Peyer's patch (tissue), 4 donors: ENCODE data around the gene MAGEA3. TPM values are rescaled to one million over a fixed set of nuclear protein-coding genes. Genes with fewer than 3 reads are reported as not detected.
"Not testable (repeated sequence)": the region's sequence is repeated elsewhere in the genome, so short reads cannot be mapped to it uniquely, and the experiment has no call there.

Experiments used
- DNase-seq, 3 donors: peaks; one replicate each; pipeline ENCODE4 v3.0.0-alpha.2; 2017 to 2019
- H3K27ac ChIP-seq, 4 donors: fragments of 200-600 bp; sonication (generic); one replicate each; pipeline ENCODE4 v1.5.1; 2016 to 2019
- H3K27me3 ChIP-seq, 2 donors: fragments of 200-600 bp; sonication (generic); one replicate each; pipeline ENCODE4 v1.5.1; 2019
- H3K36me3 ChIP-seq, 3 donors: fragments of 200-600 bp; sonication (generic); one replicate each; pipeline ENCODE4 v1.5.1; 2016 to 2019
- H3K4me1 ChIP-seq, 4 donors: fragments of 200-600 bp; sonication (generic); one replicate each; pipeline ENCODE4 v1.5.1; 2016 to 2019
- H3K4me3 ChIP-seq, 4 donors: fragments of 200-600 bp; sonication (generic); 1 replicate in 3 of 4; 2 replicates in 1 of 4; pipeline ENCODE4 v1.5.1; 2016 to 2019; ENCODE audit warnings: mild to moderate bottlenecking in 1 of 4
- H3K9me3 ChIP-seq, 4 donors: fragments of 200-600 bp; sonication (generic); one replicate each; pipeline ENCODE4 v1.5.1; 2016 to 2019; ENCODE audit warnings: mild to moderate bottlenecking in 1 of 4
- POLR2A ChIP-seq, 2 donors: fragments of 450-650 bp; IDR thresholded peaks; one replicate each; pipeline ENCODE4 v1.5.1; 2017; ENCODE audit warnings: antibody characterized with exemption in 2 of 2, mild to moderate bottlenecking in 2 of 2, moderate library complexity in 2 of 2
- total RNA-seq, 4 donors: library from RNA; depleted of rRNA; stranded (reverse); fragments of >200 nt; gene quantifications; one replicate each; pipeline ENCODE4 v1.1.0, GENCODE V29; 2016
- TF ChIP-seq, protein P1 (sequence below), 6 experiments: fragments of 450-650 bp in 4 of 6; fragments of 200-600 bp in 2 of 6; sonication (generic) in 1 of 6; IDR thresholded peaks; one replicate each; pipeline ENCODE4 v1.5.1; 2017 to 2019; ENCODE audit warnings: antibody characterized with exemption in 6 of 6, mild to moderate bottlenecking in 3 of 6, moderate library complexity in 1 of 6

Gene MAGEA3, protein sequence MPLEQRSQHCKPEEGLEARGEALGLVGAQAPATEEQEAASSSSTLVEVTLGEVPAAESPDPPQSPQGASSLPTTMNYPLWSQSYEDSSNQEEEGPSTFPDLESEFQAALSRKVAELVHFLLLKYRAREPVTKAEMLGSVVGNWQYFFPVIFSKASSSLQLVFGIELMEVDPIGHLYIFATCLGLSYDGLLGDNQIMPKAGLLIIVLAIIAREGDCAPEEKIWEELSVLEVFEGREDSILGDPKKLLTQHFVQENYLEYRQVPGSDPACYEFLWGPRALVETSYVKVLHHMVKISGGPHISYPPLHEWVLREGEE
- total RNA-seq: not detected

DNA sequence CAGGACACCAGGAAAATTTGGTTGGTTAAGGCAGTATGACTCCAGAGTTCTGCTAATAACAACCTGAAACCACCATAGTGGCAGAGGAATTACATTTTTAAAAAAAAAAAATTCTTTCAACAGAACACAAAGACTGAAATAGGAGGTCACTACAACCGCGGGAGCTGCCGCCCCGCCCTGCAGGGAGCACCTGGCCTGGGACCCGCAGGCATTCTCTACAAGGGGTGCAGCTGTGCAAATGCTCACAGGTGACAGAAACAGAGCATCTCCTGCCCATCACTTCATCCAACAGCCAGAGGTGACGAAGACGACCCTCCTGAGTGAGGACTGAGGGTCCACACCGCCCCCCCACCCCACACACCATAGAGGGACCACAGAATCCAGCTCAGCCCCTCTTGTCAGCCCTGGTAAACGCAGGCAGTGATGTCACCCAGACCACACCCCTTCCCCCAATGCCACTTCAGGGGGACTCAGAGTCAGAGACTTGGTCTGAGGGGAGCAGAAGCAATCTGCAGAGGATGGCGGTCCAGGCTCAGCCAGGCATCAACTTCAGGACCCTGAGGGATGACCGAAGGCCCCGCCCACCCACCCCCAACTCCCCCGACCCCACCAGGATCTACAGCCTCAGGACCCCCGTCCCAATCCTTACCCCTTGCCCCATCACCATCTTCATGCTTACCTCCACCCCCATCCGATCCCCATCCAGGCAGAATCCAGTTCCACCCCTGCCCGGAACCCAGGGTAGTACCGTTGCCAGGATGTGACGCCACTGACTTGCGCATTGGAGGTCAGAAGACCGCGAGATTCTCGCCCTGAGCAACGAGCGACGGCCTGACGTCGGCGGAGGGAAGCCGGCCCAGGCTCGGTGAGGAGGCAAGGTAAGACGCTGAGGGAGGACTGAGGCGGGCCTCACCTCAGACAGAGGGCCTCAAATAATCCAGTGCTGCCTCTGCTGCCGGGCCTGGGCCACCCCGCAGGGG, at the start of gene MAGEA3:
Gene MAGEA3, plus strand, starts transcription at position 843 of the 980 bp plus-strand sequence. CDS start 2,039 bp downstream, outside the sequence.
- not testable (repeated sequence) for H3K36me3 ChIP-seq, H3K4me3 ChIP-seq, H3K4me1 ChIP-seq, H3K9me3 ChIP-seq, H3K27me3 ChIP-seq, H3K27ac ChIP-seq
- peak in 1 of 3 donors; percentile 11 for DNase-seq

DNA sequence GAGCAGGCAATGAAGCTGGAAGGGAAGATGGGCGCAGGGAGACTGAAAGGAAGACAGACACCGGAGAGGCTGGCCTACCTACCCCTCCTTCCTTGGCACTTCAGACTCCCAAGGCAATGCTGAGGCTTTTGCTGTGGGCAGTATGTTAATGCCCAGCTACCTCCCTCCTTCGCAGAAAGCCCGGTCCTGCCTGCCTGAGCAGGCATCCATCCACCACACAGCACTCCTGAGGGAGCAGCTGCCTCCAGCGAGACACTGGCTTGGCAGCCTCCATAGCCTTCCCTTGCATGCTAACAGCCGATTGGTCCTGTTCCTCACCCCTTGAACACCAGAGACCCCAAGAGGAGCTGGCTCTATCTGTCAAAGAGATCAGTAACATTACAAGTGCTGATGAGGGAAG, 46.5 kb upstream of the MAGEA3 start:
- no peak for TF ChIP-seq POLR2A (IDR thresholded peaks at IDR 0.05)
- TF ChIP-seq, protein P1, sequence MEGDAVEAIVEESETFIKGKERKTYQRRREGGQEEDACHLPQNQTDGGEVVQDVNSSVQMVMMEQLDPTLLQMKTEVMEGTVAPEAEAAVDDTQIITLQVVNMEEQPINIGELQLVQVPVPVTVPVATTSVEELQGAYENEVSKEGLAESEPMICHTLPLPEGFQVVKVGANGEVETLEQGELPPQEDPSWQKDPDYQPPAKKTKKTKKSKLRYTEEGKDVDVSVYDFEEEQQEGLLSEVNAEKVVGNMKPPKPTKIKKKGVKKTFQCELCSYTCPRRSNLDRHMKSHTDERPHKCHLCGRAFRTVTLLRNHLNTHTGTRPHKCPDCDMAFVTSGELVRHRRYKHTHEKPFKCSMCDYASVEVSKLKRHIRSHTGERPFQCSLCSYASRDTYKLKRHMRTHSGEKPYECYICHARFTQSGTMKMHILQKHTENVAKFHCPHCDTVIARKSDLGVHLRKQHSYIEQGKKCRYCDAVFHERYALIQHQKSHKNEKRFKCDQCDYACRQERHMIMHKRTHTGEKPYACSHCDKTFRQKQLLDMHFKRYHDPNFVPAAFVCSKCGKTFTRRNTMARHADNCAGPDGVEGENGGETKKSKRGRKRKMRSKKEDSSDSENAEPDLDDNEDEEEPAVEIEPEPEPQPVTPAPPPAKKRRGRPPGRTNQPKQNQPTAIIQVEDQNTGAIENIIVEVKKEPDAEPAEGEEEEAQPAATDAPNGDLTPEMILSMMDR (IDR thresholded peaks at IDR 0.05): no peak
- no peak overlapping the region for H3K4me3 ChIP-seq
- H3K9me3 ChIP-seq: no peaks in the 10 kb centered on the region
- H3K27ac ChIP-seq: no peak overlapping the region
- H3K27me3 ChIP-seq: no peaks in the 10 kb centered on the region
- DNase-seq: no peak
- no peaks in the 10 kb centered on the region for H3K4me1 ChIP-seq
- H3K36me3 ChIP-seq: no peaks in the 10 kb centered on the region

DNA sequence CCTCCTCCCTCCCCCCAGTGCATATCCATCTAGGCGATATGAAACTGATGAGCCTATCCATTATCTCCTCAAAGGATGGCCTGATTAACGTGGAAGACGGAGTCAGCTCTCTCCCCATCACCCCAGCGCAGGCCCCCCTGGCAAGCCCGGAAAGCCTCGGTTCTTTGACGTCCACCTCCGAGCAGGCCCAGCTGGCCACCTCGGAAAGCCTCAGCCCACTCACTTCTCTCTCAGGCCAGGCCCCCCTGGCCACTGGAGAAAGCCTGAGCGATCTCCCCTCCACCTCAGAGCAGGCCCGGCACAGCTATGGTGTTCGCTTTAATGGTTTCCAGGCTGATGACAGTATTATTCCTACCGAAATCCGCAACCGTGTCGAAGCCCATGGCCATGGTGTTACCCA, 46.1 kb upstream of the MAGEA3 start:
- DNase-seq: no peak
- H3K9me3 ChIP-seq: no peaks in the 10 kb centered on the region
- no peaks in the 10 kb centered on the region for H3K36me3 ChIP-seq
- no peak overlapping the region for H3K27ac ChIP-seq
- no peak for TF ChIP-seq POLR2A (IDR thresholded peaks at IDR 0.05)
- no peaks in the 10 kb centered on the region for H3K27me3 ChIP-seq
- no peaks in the 10 kb centered on the region for H3K4me1 ChIP-seq
- no peak overlapping the region for H3K4me3 ChIP-seq

DNA sequence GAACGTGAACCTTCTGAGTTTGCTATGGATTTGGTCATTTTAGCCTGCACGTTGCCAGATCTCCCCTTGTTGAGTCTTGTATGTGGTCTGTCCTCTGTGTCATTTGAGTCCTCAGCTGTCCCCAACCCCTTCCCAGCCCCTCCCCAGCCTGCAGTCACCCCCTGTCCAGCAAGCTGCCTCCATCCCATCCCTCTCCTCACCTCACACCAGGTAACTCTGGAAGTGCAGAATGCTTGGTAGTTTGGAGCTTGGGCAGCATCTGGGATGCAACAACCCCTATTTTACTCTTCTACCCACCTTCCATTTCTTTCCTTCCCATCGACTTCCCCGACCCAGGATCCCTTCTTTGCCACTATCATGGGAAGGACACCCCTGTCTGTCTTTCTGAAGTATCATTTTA, 42.5 kb upstream of the MAGEA3 start:
- DNase-seq: no peak
- Histone ChIP-seq H3K4me1 (no peaks in the 10 kb centered on the region), H3K36me3 (no peaks in the 10 kb centered on the region), H3K27ac (no peak overlapping the region), H3K9me3 (no peaks in the 10 kb centered on the region), H3K4me3 (no peak overlapping the region), H3K27me3 (no peaks in the 10 kb centered on the region)
- no peak for TF ChIP-seq POLR2A (IDR thresholded peaks at IDR 0.05)
- TF ChIP-seq, protein P1 (IDR thresholded peaks at IDR 0.05): no peak

DNA sequence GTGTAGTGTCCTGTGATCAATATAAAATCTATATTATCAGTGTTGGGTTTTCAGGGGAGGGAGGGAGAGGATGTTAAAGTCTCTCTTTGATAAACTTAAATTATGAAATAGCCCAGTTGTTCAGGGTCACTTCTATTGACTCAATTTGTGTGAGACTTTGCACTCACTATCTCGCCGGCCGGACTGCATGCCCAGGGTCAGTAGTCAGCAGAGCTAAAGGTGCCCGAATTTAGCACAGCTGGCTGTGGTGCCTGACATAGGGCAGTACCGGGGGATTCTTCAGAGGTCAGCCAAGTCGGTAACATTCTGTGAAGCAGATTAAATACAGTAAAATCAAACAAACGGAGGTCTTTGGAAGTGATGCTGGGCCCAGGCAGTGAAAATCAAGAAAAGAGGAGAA, 41.7 kb upstream of the MAGEA3 start:
- H3K9me3 ChIP-seq: no peaks in the 10 kb centered on the region
- DNase-seq: no peak
- H3K36me3 ChIP-seq: no peaks in the 10 kb centered on the region
- no peak overlapping the region for H3K4me3 ChIP-seq
- H3K4me1 ChIP-seq: no peaks in the 10 kb centered on the region
- no peaks in the 10 kb centered on the region for H3K27me3 ChIP-seq
- no peak for TF ChIP-seq POLR2A (IDR thresholded peaks at IDR 0.05)
- no peak overlapping the region for H3K27ac ChIP-seq

DNA sequence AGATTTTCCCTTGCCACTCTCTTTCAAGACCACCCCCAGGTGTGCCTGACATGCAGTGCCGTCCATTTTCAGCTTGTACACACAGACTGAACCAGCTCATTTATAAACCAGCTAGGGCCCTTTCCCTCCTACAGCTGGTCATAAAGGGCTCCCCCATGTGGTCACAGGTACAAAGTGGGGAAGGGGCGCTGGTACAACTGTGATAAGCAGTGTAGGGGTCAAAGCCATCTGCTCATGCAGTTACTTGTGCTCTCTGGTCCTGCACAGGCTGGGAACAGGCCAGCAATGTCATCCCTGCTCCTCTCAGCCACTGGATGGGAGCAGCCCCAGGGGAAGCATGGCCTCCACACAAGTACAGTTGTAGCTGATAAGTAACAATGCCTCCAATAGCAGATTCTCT, 40.3 kb upstream of the MAGEA3 start:
- no peak for DNase-seq
- Histone ChIP-seq H3K27ac (no peak overlapping the region), H3K4me3 (no peak overlapping the region), H3K9me3 (no peaks in the 10 kb centered on the region), H3K4me1 (no peaks in the 10 kb centered on the region), H3K27me3 (no peaks in the 10 kb centered on the region), H3K36me3 (no peaks in the 10 kb centered on the region)
- TF ChIP-seq POLR2A (IDR thresholded peaks at IDR 0.05): no peak
- TF ChIP-seq, protein P1 (IDR thresholded peaks at IDR 0.05): no peak

DNA sequence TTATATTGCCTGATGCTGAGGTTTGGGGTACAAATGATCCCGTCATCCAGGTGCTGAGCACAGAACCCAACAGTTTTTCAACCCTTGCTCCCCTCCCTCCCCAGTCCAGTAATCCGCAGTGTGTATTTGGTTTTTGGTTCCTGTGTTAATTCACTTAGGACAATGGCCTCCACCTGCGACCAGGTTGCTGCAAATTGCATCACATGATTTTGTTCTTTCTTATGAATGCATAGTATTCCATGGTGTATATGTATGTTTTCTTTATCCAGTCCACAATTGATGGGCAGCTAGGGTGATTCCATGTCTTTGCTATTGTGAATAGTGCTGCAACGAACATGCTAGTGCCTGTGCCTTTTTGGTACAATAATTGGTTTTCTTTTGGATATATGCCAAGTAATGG, 35.5 kb upstream of the MAGEA3 start:
- Histone ChIP-seq H3K4me3 (no peak overlapping the region), H3K27ac (no peak overlapping the region), H3K27me3 (no peaks in the 10 kb centered on the region), H3K36me3 (no peaks in the 10 kb centered on the region), H3K4me1 (no peaks in the 10 kb centered on the region), H3K9me3 (no peaks in the 10 kb centered on the region)
- DNase-seq: no peak
- no peak for TF ChIP-seq POLR2A (IDR thresholded peaks at IDR 0.05)
- TF ChIP-seq, protein P1 (IDR thresholded peaks at IDR 0.05): no peak
